CD4-positive, alpha-beta T cell (primary cell): ENCODE measurements around the gene NLGN1. TPM values are rescaled to one million over a fixed set of nuclear protein-coding genes. Genes with fewer than 3 reads are reported as not detected.

ENCODE experiments used
- ATAC-seq: fragments of 200-7000 bp; cut with Tn5 transposase; one replicate; pipeline ENCODE4 v1.10.0; 2022; ENCODE audit warnings: mild to moderate bottlenecking; ENCODE audit not compliant: poor library complexity
- CTCF ChIA-PET: fragments of 350-600 bp; sonication (Branson Sonifier 250); formaldehyde crosslinking; loops from one replicate; lab custom pipeline; 2021; ENCODE audit warnings: antibody characterized with exemption, inconsistent platforms; lab: Charles Lee
- POLR2A ChIA-PET: fragments of 350-600 bp; sonication (Branson Sonifier 250); formaldehyde crosslinking; loops from one replicate; lab custom pipeline; 2021; ENCODE audit warnings: antibody characterized with exemption, inconsistent platforms; lab: Charles Lee
- DNase-seq, 14 experiments: peaks; one replicate each; pipeline ENCODE4 v3.0.0-alpha.2; 2013 to 2020; ENCODE audit warnings: mixed read lengths in 2 of 14
- H3K27ac ChIP-seq, 2 donors: one replicate each; pipeline versions ENCODE4 v1.5.1 to v1.7.0; 2013; ENCODE audit warnings: low read length in 2 of 2, low read depth in 1 of 2, mild to moderate bottlenecking in 1 of 2
- H3K27me3 ChIP-seq, 2 experiments: 1 replicate in 1 of 2; 2 replicates in 1 of 2; pipeline versions ENCODE4 v1.6.1 to v1.7.0; 2013; ENCODE audit warnings: low read length in 2 of 2, control low read depth in 1 of 2, mild to moderate bottlenecking in 1 of 2, moderate library complexity in 1 of 2; ENCODE audit not compliant: insufficient read depth in 2 of 2, control insufficient read depth in 1 of 2
- H3K36me3 ChIP-seq: one replicate; pipeline ENCODE4 v1.6.1; 2013; ENCODE audit warnings: low read length, control low read depth; ENCODE audit not compliant: insufficient read depth
- H3K4me1 ChIP-seq: one replicate; pipeline ENCODE4 v1.6.1; 2013; ENCODE audit warnings: low read length, control low read depth; ENCODE audit not compliant: insufficient read depth
- H3K4me3 ChIP-seq: one replicate; pipeline ENCODE4 v1.5.1; 2013; ENCODE audit warnings: mild to moderate bottlenecking, low read length, moderate library complexity
- H3K9me3 ChIP-seq, 2 experiments: 1 replicate in 1 of 2; 2 replicates in 1 of 2; pipeline versions ENCODE4 v1.6.1 to v1.7.0; 2013; ENCODE audit warnings: low read length in 2 of 2, mild to moderate bottlenecking in 2 of 2, control low read depth in 1 of 2, moderate library complexity in 1 of 2; ENCODE audit not compliant: control insufficient read depth in 1 of 2, insufficient read depth in 1 of 2
- H3K27ac Mint-ChIP-seq: one replicate; pipeline ENCODE4 v1.8.0; 2020; ENCODE audit warnings: mixed read lengths
- H3K27me3 Mint-ChIP-seq: one replicate; pipeline ENCODE4 v1.8.0; 2021; ENCODE audit warnings: mixed read lengths
- H3K36me3 Mint-ChIP-seq: one replicate; pipeline ENCODE4 v1.8.0; 2021; ENCODE audit warnings: low read depth, mixed read lengths
- H3K4me1 Mint-ChIP-seq: one replicate; pipeline ENCODE4 v1.8.0; 2021; ENCODE audit warnings: low read depth, mixed read lengths
- H3K4me3 Mint-ChIP-seq: one replicate; pipeline ENCODE4 v1.8.0; 2020; ENCODE audit warnings: mild to moderate bottlenecking, mixed read lengths
- H3K9me3 Mint-ChIP-seq: one replicate; pipeline ENCODE4 v1.8.0; 2020; ENCODE audit warnings: mixed read lengths
- intact Hi-C, 2 experiments: fragments of 100-400 bp; cut with DNase I in 1 of 2; cut with micrococcal nuclease in 1 of 2; formaldehyde crosslinking; loops; one replicate each; pipeline versions ENCODE4 v1.15.1 to v1.9.0; 2023 to 2025; cut with DNase I, micrococcal nuclease
- total RNA-seq, 174 experiments: library from RNA in 2 of 174; stranded (reverse) in 2 of 174; gene quantifications; one replicate each; pipeline ENCODE4 v1.2.3 and lab custom pipeline; 2021 to 2026
- TF ChIP-seq, protein P1 (sequence below): fragments of 200-600 bp; IDR thresholded peaks from one replicate; pipeline ENCODE4 v1.8.0; 2022; ENCODE audit warnings: antibody characterized with exemption, mild to moderate bottlenecking

NLGN1 gene
- total RNA-seq, 2 experiments from 2014 or later = not detected

DNA sequence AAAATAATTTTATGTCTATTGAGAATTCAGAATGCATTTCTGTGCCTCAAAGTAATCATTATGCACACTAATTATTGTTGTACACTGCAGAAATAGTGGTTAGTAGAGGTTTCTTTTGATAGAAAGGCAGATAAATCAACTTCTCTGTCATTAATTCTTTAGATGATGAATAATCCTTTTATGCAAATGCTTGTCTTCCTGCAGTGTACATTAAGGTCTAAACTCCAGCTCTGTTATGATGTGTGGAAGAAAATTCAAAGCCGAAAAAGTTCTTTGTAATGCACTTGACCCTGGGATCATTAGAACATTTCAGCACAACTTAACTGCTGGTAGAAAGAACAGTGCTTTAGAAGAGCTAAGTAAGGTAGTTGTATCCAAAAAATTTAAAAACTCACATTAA lies 353.0 kb downstream of the NLGN1 start:
- TF ChIP-seq, protein P1, sequence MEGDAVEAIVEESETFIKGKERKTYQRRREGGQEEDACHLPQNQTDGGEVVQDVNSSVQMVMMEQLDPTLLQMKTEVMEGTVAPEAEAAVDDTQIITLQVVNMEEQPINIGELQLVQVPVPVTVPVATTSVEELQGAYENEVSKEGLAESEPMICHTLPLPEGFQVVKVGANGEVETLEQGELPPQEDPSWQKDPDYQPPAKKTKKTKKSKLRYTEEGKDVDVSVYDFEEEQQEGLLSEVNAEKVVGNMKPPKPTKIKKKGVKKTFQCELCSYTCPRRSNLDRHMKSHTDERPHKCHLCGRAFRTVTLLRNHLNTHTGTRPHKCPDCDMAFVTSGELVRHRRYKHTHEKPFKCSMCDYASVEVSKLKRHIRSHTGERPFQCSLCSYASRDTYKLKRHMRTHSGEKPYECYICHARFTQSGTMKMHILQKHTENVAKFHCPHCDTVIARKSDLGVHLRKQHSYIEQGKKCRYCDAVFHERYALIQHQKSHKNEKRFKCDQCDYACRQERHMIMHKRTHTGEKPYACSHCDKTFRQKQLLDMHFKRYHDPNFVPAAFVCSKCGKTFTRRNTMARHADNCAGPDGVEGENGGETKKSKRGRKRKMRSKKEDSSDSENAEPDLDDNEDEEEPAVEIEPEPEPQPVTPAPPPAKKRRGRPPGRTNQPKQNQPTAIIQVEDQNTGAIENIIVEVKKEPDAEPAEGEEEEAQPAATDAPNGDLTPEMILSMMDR = no peak
- Mint-ChIP-seq H3K36me3 (no peaks in the 10 kb centered on the region), H3K4me3 (no peak overlapping the region), H3K27ac (no peak overlapping the region), H3K27me3 (no peaks in the 10 kb centered on the region), H3K9me3 (no peaks in the 10 kb centered on the region), H3K4me1 (no peaks in the 10 kb centered on the region)
- intact Hi-C loops = no loop called here
- Histone ChIP-seq H3K36me3 (no peaks in the 10 kb centered on the region), H3K9me3 (no peaks in the 10 kb centered on the region), H3K27me3 (no peaks in the 10 kb centered on the region), H3K4me3 (no peak overlapping the region), H3K27ac (no peak overlapping the region), H3K4me1 (no peaks in the 10 kb centered on the region)
- no peak for DNase-seq
- CTCF ChIA-PET = interaction anchor here (1.0 kb wide), 1 partner anchor 10 kb away, joined by 3 read pairs; no protein-coding TSS in a partner anchor
- POLR2A ChIA-PET = no interaction called here
- no peak for ATAC-seq

DNA sequence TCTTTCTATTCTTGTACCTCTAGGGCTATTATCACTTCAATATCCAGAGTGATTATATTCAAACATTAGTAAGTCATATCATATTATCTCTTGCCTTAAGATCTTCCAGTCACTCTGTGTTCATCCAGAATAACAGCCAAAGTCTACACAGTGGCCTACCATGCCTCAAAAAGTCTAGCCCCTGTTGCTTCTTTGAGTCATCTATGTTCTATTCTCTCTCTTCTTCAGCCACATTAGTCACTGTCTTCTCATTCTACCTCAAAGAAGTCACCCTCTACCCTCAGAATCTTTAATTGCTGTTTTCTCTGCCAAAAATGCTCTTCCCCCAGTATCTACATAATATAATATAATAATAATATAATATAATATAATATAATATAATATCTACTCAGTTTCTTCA lies 356.0 kb downstream of the NLGN1 start:
- ChIA-PET POLR2A (no interaction called here), CTCF (no interaction called here)
- Mint-ChIP-seq H3K36me3 (no peaks in the 10 kb centered on the region), H3K27ac (no peak overlapping the region), H3K4me1 (no peaks in the 10 kb centered on the region), H3K27me3 (no peaks in the 10 kb centered on the region), H3K4me3 (no peak overlapping the region), H3K9me3 (no peaks in the 10 kb centered on the region)
- TF ChIP-seq, protein P1 = no peak
- Histone ChIP-seq H3K27me3 (no peaks in the 10 kb centered on the region), H3K4me3 (no peak overlapping the region), H3K9me3 (no peaks in the 10 kb centered on the region), H3K4me1 (no peaks in the 10 kb centered on the region), H3K27ac (no peak overlapping the region), H3K36me3 (no peaks in the 10 kb centered on the region)
- intact Hi-C loops = no loop called here
- DNase-seq = no peak
- no peak for ATAC-seq

DNA sequence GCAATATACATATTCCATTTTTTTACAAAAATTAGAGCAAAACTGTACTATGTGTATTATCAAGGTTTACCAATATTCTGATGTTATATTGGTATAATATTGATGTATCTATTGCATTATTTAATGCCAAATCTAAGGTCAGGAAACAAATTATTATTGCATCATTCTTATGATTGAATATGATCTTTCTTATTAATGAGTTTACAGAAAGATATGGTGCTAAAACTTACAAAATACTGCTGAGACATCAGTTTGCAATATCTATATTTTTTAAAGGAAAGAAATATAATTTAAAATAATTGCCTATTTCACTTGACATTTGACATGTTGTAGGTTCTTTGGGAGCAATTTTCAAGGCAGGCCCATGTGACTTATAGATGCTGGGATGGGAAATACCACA lies 357.6 kb downstream of the NLGN1 start:
- no peaks in the 10 kb centered on the region for H3K9me3 ChIP-seq
- DNase-seq = no peak
- intact Hi-C loops = no loop called here
- H3K27me3 ChIP-seq = no peaks in the 10 kb centered on the region
- Mint-ChIP-seq H3K4me3 (no peak overlapping the region), H3K27ac (no peak overlapping the region), H3K4me1 (no peaks in the 10 kb centered on the region), H3K36me3 (no peaks in the 10 kb centered on the region), H3K27me3 (no peaks in the 10 kb centered on the region), H3K9me3 (no peaks in the 10 kb centered on the region)
- H3K4me3 ChIP-seq = no peak overlapping the region
- ChIA-PET CTCF (no interaction called here), POLR2A (no interaction called here)
- TF ChIP-seq, protein P1 = no peak
- ATAC-seq = no peak
- H3K36me3 ChIP-seq = no peaks in the 10 kb centered on the region
- no peak overlapping the region for H3K27ac ChIP-seq
- no peaks in the 10 kb centered on the region for H3K4me1 ChIP-seq
